Medulla oblongata (tissue), 1 donor: ENCODE data around the gene RNASEH2B.

Experiments
- DNase-seq: peaks from one replicate; pipeline ENCODE4 v3.0.0-alpha.2; 2015; ENCODE audit errors: extremely low spot score

Gene RNASEH2B

DNA sequence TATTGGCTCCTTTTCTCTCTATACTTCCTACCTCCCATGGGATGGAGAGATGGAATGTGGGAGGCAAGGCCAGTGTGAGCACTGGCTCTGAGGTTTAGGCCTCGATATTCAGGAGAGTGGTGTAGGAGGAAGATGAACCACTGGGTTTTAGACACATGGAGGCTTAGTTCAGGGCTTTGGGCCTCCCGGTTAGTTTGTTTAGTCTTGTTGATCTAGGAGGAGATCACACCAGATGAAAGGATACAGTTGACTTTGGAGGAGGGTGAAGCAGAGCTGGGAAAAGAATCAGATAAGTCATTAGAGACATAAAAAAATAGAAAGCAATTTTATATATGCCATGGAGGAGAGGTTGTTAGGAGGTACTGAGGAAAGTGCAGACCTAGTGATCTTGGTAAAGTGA lies 30.9 kb downstream of the RNASEH2B start:
- DNase-seq = no peak

GRCh38 chr13:50941146-50941545 lies 31.6 kb downstream of the RNASEH2B start:
- DNase-seq = no peak

- no peak for DNase-seq
Observed at GRCh38 chr13:50942630-50943311, 33.2 kb downstream of the RNASEH2B start.

DNA sequence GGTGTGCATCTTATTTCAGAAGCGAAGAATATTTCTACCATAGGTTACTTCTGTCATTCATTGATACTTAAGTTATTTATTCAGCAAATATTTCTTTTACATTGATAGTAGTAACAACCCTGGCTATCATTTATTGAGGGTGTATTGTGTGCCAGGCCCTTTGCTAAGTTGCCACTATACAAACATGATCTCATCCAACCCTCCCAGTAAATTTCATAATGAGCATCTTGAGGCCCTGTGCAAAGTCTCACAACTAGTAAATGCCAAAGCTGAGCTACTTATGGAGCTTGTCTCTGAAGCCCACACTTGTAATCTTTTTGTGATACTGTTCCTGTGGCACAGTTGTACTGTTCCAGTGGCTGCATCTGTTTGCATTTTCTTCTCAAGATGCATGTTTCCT lies 36.1 kb downstream of the RNASEH2B start:
- DNase-seq = no peak

DNA sequence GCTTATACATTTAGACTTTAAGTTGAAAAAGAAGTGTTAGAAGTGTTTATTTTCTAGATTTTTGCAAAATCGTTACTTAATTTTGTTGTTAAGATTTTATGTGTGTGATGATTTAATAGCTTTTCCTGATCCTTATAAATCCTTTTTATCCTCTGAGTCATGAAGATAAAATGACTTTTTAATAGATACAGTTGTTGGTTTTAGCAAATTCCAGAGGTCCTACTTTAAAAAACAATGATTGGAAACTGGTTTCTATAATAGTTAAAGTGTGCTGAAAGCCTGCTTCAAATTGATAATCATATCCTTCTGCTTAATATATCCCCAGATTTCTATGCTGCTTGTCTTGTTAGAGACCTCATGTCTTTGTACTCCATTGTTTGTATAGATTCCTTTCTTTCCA lies 39.0 kb downstream of the RNASEH2B start:
- no peak for DNase-seq

GRCh38 chr13:50950849-50951248 lies 41.3 kb downstream of the RNASEH2B start:
- DNase-seq = no peak

DNA sequence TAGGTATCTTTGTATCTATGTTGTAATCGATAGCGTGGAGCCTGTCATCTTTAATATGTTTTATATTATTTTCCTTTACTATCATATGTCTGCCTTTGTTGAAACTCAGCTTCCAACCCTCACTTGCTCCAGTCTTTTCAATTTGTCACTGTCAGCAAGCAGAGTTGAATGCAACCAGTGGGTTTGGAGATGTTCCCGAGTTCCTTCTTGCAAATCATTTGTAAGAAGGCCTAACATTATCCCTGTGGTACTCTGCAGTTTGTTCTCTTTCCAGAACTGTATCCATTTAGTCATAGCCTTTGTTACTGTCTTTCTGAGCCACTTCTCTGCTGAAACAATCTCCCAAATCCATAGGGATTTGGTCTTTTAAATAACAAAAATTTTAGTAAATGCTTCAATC lies 41.8 kb downstream of the RNASEH2B start:
- peak; percentile 68 for DNase-seq

DNA sequence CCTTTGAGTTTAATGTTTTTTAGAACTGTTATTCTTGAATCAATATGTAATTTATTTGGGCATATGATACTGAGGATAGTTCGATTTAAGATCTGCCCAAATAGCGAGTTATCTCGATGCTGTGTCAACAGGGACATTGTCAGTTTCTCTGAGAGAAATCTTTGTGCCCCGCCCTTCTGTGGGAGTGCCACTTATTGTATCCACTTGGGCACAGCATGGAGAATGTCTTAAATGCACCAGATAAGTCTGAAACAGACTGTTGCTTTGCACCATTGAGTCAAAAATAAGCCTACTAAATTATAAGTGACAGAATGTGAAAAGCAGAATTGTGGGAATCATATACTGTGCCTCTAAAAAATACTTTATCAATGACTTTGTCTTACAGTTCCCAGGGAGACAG lies 45.6 kb downstream of the RNASEH2B start:
- no peak for DNase-seq

DNA sequence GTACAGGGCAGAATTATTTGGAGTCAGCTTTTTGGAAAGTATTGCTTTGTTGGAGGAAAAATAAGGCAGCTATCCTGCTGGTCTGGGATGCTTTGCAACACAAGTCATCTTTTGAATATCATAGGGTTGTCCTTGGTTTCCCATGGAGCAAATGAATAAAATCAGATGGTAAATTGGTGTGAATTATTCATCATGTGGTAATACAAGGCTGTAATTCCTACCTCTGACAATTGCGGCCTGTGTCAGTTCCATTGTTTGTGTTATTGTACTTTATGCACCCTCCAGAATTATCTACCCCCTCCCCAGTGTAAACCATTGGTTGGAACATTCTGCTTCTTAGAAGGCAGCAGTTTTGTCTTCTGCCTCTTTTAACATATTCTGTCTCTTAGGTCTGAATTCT lies 46.2 kb downstream of the RNASEH2B start:
- no peak for DNase-seq

- DNase-seq = no peak
Observed at GRCh38 chr13:50957620-50958019, 48.0 kb downstream of the RNASEH2B start.

DNA sequence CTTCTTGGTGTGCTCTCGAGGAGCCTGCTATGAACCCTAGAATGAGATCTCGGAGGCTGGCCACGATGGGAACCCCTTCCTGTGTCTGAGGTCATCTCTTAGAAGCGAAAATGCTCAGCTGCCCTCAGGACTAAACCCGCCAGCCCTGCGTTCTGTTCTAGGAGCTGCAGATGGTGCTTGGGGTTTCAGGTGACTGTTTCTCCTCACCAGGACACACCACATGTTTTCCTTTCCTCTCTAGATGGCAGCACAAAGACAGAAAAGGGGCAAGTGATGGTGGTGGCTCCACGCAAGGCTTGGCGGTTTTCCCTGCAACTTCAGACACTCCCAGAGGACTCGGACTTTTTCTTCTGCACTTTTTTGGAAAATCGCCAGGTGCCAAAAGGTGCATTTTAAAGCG lies 60.1 kb downstream of the RNASEH2B start:
- peak; percentile 5 for DNase-seq

GRCh38 chr13:50970956-50971355 lies 61.4 kb downstream of the RNASEH2B start:
- DNase-seq = no peak

GRCh38 chr13:50974268-50974667 lies 64.7 kb downstream of the RNASEH2B start:
- DNase-seq = no peak

- DNase-seq = peak; percentile 4
Observed at GRCh38 chr13:50979187-50979586, 69.6 kb downstream of the RNASEH2B start.

GRCh38 chr13:50981686-50982085 lies 72.1 kb downstream of the RNASEH2B start:
- no peak for DNase-seq

- DNase-seq = peak; percentile 52
Observed at GRCh38 chr13:50989476-50989875, 79.9 kb downstream of the RNASEH2B start.

- no peak for DNase-seq
Observed at GRCh38 chr13:50990065-50990817, 80.7 kb downstream of the RNASEH2B start.

- peak; percentile 75 for DNase-seq
Observed at GRCh38 chr13:50990818-50991506, 81.4 kb downstream of the RNASEH2B start.

DNA sequence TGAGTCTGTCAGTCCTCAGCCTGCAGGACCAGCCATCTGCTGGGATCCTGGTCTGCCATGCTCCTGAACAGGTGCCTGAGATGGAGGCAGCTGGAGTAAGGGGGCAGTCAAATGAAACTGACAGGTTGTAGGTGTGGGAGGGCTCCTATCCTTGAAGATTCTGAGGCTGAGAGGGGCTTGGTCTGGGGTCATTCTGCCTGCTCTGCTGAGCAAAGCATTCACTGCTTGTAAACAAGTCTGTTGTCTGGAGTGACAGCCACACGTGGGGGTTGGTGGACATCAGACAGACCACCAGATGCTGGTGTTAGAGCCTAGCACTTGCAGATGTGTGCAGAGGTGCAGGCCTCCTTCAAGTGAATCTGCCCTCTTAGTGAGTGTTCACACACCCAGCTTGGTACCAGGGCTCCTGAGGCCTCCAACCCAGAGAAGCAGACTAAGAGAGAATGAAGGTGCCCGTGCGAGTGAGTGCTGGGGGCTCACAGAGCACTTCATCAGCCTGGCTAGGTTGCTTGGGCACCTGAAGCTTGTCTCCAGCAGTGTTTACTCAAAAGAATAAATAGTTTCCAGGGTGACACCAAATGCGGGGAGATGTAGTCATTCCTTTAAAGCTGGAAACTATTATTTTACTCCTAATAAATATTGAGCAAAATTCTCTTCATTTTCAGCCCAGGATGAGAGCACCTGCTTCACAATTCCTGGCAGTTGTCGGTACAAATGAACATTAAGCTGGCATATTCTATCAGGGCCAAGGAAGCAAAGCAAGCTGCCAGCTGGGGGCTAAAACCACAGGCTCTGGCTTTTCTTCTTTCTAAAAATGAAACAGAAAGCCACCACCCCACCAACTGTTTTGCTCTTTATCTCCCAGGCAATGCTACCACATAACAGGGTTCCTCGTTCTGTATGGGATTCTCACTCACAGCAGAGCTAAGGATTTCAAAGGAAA lies 82.3 kb downstream of the RNASEH2B start:
- peak; percentile 14 for DNase-seq

DNA sequence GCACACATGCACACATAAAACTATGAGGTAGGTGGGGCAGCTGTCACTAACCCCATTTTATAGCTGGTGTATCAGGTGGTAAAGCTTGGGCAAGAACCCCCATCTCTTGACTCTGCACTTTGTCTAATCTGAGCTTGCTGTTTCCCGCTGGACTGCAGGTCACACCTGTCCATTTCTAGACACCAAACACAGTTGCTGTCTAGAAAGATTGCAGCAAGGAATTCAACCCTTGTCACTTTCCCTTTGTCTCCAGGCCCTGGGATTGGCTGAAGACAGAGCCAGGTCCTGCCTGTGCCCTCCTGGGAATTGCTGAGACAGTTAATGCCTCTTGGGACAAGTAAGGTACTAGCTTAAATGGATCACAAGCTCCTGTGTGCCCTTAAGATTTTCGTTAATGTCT lies 83.8 kb downstream of the RNASEH2B start:
- no peak for DNase-seq

DNA sequence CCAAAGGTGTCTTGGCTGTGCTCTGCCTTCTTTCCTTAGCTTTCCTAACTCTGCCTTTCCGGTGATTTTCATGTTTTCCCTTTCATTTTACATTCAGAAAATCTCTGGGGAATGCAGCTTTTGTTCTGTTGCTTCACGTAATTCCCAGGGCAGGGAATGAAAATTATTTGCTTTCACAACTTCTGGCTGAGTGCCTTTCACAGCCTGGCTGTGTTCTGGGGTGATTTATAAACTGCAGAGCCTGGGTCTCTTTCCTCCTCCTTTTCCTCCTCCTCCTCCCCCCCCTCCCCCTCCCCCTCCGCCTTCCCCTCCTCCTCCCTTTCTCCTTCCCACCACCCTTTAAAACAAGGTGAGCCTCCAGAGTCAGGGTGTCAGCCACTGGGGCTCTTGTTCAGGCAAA lies 84.3 kb downstream of the RNASEH2B start:
- no peak for DNase-seq

DNA sequence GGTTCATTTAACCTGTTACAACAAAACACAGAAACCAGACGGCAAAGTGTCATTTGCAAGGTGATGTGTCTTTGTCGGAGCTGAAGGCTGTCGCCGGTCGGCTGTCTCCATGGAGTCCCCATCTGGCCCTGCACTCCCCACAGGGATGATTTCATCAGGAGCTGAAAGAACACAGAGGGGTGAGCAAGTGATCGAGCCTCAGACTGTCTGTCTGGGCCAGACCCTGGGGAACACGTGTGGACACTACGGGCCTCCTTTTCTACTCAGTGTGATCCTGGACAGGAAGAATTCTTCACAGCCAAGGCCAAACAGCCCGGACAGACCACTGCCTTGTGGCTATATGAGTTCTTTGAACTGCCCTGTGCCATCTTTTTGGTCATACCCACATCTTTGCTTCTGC lies 85.1 kb downstream of the RNASEH2B start:
- no peak for DNase-seq
